Activated T-helper 17 cell treated with anti-CD3 and anti-CD28 coated beads, Interleukin-2, amount 50 U/mL, for 72 hours (primary cell): ENCODE data around the gene ALCAM. TPM values are rescaled to one million over a fixed set of nuclear protein-coding genes. Genes with fewer than 3 reads are reported as not detected.

ENCODE experiments used
- ATAC-seq: fragments of 150-1000 bp; cut with Tn5 transposase; replicated peaks from 2 replicates; pipeline ENCODE4 v1.10.0; 2021; ENCODE audit warnings: mild to moderate bottlenecking, moderate library complexity
- H3K27ac Mint-ChIP-seq: one replicate; pipeline ENCODE4 v1.8.0; 2022; ENCODE audit warnings: mixed read lengths
- H3K27me3 Mint-ChIP-seq: one replicate; pipeline ENCODE4 v1.8.0; 2022; ENCODE audit warnings: mixed read lengths
- H3K36me3 Mint-ChIP-seq: one replicate; pipeline ENCODE4 v1.8.0; 2022; ENCODE audit warnings: low read depth, mild to moderate bottlenecking, mixed read lengths
- H3K4me1 Mint-ChIP-seq: one replicate; pipeline ENCODE4 v1.8.0; 2022; ENCODE audit warnings: mixed read lengths
- H3K4me3 Mint-ChIP-seq: one replicate; pipeline ENCODE4 v1.8.0; 2022; ENCODE audit warnings: mild to moderate bottlenecking, mixed read lengths
- H3K9me3 Mint-ChIP-seq: one replicate; pipeline ENCODE4 v1.8.0; 2022; ENCODE audit warnings: mixed read lengths
- total RNA-seq, 2 donors: library from RNA; stranded (reverse); gene quantifications; one replicate each; pipeline ENCODE4 v1.2.3, GENCODE V29; 2022

The ALCAM gene
- total RNA-seq, 2 donors from 2014 or later = 8.2 to 11.9 TPM

DNA sequence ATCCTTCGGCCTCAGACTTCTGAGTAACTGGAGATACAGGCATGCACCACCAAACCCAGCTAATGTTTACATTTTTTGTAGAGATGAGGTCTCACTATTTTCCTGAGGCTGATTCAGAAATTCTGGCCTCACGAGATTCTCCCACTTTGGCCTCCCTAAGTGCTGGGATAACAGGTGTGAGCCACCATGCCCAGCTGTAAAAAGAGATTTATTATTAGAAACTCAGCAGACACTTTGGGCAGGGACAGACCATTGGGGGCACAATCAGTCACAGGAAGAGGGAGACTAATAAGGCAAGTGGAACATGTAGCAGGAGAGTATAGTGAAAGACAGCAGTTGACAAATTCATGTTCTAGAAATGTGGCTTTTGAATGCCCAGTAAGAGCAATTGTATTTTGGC lies 252.9 kb downstream of the ALCAM start:
- Mint-ChIP-seq H3K4me3 (no peak overlapping the region), H3K4me1 (no peaks in the 10 kb centered on the region), H3K9me3 (no peaks in the 10 kb centered on the region), H3K36me3 (no peaks in the 10 kb centered on the region), H3K27me3 (no peaks in the 10 kb centered on the region), H3K27ac (no peak overlapping the region)
- ATAC-seq = no peak

DNA sequence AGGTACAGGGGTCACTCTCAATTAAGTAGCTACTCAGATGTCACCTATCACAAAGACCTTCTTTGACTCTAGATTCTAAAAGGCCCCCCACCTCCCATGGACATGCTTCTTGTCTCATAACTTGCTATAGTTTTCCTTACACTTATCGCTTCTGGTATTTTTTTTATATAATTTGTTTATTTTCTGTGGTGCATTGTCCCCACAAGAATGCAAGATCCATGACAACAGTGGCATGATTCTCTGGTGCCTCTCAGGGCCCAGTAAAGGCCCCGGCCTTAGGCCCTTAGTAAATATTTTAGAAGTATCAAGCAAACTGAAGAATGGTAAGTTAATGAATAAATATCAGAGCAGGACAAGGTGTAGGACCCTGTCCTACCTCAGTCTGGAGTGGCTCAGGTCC lies 253.5 kb downstream of the ALCAM start:
- H3K4me3 Mint-ChIP-seq = no peak overlapping the region
- no peak for ATAC-seq
- no peaks in the 10 kb centered on the region for H3K36me3 Mint-ChIP-seq
- no peak overlapping the region for H3K27ac Mint-ChIP-seq
- H3K4me1 Mint-ChIP-seq = no peaks in the 10 kb centered on the region
- no peaks in the 10 kb centered on the region for H3K27me3 Mint-ChIP-seq
- no peaks in the 10 kb centered on the region for H3K9me3 Mint-ChIP-seq

DNA sequence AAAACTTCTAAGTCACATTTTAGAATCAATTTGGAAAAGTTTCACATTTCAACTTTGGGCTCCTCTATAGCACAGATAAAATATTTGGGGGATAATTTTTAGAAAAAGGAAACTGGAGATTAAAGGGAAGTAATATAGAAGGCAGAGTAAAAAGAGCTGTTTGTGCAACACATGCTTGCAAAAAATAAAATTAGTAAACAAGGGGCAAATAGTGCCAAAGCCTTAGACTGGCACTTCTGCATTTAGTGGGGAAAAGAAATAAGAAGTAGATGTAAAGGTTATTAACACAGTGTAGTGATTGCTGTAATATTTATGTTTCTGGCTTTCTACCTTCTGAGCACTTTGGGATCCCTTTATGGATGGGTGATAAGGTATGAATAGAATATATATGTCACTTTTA lies 255.5 kb downstream of the ALCAM start:
- Mint-ChIP-seq H3K36me3 (no peaks in the 10 kb centered on the region), H3K4me1 (no peaks in the 10 kb centered on the region), H3K9me3 (no peaks in the 10 kb centered on the region), H3K27me3 (no peaks in the 10 kb centered on the region), H3K27ac (no peak overlapping the region), H3K4me3 (no peak overlapping the region)
- ATAC-seq = no peak
